Choroid plexus epithelial cell (primary cell): Measurements from ENCODE around the gene DDX3X.
"Not testable (repeated sequence)": the region's sequence is repeated elsewhere in the genome, so short reads cannot be mapped to it uniquely, and the experiment has no call there.

ENCODE experiments used
- DNase-seq: peaks from one replicate; pipeline ENCODE4 v3.0.0-alpha.2; 2010; ENCODE audit warnings: low read depth
- H3K4me3 ChIP-seq: 2 replicates; pipeline ENCODE4 v1.5.1; 2011; ENCODE audit warnings: low read depth, mild to moderate bottlenecking, control low read depth, low read length, moderate library complexity
- CTCF ChIP-seq: conservative IDR thresholded peaks from 2 replicates; pipeline ENCODE4 v1.5.1; 2011; ENCODE audit warnings: low read depth, mild to moderate bottlenecking, control low read depth, inconsistent platforms, low read length, moderate library complexity

The DDX3X gene

GRCh38 chrX:41384051-41384705 is 50.2 kb downstream of the DDX3X start:
- no peak for TF ChIP-seq CTCF
- no peak overlapping the region for H3K4me3 ChIP-seq
- peak; percentile 86 for DNase-seq

DNA sequence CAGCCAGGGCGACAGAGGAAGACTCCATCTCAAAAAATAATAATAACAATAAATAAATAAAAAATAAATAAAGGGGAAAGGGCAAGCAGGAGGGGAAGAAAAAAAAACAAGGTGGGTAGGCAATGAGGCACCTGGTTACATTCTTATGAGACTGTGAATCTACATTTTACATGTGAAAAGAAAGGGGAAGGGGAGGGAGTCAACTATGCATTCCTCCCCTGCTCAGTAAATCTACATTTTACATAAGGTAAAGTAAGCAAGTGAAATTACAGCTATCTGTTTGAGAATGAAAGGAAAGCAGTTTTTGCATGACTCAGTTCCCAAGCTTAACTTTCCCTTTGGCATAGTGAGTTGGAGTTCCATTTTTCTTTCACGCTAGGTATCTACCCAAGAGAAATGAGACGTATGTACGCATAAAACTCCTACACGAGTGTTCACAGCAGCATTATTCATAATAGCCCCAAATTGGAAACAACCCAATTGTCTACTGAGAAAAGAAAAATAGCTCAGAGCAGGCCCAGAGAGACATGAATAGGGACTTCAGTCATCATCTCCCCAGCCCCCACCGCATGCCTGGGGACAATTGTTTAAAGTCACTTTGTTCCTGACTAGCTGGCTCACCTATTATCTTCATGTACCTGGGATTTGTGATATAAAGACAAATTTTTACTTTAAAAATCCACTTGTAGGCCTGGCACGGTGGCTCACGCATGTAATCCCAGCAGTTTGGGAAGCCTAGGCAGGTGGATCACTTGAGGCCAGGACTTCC is 52.4 kb downstream of the DDX3X start:
- no peak overlapping the region for H3K4me3 ChIP-seq
- DNase-seq = no peak
- TF ChIP-seq CTCF = no peak

GRCh38 chrX:41388543-41388942 is 54.6 kb downstream of the DDX3X start:
- DNase-seq = no peak
- TF ChIP-seq CTCF = no peak
- no peak overlapping the region for H3K4me3 ChIP-seq

DNA sequence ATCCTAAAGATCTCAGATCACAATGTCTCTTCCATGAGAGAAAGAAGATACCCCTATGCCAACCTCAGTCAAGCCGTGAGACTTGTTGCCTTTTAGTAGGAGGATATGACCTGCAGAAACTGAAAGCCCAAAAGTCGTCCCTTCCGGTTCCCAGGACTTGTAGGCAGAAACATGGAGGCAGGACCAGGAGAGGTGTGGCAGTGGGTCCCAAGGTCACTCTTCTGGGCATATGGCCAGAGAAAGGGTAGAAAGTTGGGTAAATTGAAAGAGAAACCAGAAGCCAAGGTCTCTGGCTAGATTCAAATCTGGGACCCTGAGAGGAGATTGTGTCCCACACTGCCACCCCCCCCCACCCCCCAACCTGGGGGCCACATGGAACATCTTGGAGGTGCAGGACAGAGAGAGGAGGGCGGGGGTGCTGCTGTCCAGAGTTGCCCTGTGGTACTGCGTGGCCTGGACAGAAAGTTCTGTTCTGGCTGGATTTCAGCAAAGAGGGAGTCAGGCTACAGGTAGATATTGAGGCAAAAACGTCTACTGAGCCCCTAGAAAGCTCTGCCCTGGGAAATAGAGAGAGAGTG is 55.4 kb downstream of the DDX3X start:
- DNase-seq = no peak

GRCh38 chrX:41390576-41390975 is 56.6 kb downstream of the DDX3X start:
- DNase-seq, H3K4me3 ChIP-seq: not testable (repeated sequence)

More for the DNA sequence above, 55.4 kb downstream of the DDX3X start:
- TF ChIP-seq CTCF = no peak
- no peak overlapping the region for H3K4me3 ChIP-seq

DNA sequence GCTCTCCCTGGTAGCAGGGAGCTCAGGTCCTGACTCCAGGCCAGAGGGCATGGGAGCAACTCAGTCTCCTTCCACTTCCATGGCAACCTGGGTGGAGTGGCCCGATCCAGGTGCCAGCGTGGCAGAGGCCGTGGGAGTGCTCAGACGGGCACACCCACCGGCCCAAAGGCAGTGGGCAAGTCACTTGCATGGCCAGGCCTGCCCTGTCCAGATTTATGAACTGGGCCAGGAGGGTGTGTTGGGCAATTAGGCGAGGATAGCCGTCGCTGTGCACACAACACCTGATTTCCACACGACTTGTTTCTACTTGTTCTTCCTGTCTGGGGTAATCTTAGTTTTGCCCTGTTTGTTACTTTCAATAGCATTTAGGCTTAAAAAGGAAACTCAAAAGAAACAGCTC is 57.6 kb downstream of the DDX3X start:
- TF ChIP-seq CTCF = no peak
- no peak for DNase-seq
- no peak overlapping the region for H3K4me3 ChIP-seq

DNA sequence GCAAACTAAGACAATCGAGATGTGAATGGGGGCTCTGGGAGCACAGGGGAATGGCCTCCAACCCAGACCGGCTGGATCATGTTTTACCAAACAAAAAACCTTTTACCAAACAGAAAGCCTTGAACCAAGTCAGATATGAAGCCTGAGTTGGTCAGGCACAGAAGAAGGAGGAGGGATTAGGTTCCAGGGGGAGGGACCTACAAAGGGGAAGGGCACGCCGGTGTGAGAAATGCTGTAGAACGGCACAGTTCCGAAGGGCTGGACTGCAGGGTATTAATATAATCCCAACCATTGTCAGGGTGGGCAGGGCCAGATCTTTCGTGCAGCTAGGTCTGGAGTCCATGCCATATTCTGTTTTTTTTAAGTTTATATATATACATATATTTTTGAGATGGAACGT is 60.3 kb downstream of the DDX3X start:
- TF ChIP-seq CTCF = no peak
- no peak overlapping the region for H3K4me3 ChIP-seq
- no peak for DNase-seq
